HG03432 (cell line): ENCODE results near the gene CEP72.
"Not testable (repeated sequence)": the region's sequence is repeated elsewhere in the genome, so short reads cannot be mapped to it uniquely, and the experiment has no call there.

ENCODE experiments used
- ATAC-seq: cut with Tn5 transposase; IDR thresholded peaks from one replicate; pipeline ENCODE4 v1.9.1; 2021; ENCODE audit warnings: mild to moderate bottlenecking, moderate library complexity; ENCODE audit not compliant: unreplicated experiment

The CEP72 gene

DNA sequence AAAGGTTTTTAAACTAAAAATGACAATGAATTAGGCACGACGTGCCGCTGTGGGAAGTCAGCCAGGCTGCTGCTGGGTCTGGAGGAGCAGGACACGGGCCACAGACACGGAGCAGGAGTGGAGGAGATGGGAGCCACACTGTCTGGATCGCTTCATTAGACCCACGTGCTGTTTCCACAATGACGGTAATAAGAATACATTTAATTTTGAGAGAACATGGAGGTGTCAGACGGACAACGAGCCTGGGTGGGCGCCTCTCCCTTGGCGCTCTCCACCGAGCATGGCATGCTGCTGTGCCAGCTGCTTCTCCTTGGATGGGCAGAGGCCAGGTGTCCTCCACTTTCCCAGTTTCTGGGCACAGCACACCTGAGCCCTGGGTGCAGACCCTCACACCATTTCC, 68.7 kb downstream of the CEP72 start:
- ATAC-seq = not testable (repeated sequence)

DNA sequence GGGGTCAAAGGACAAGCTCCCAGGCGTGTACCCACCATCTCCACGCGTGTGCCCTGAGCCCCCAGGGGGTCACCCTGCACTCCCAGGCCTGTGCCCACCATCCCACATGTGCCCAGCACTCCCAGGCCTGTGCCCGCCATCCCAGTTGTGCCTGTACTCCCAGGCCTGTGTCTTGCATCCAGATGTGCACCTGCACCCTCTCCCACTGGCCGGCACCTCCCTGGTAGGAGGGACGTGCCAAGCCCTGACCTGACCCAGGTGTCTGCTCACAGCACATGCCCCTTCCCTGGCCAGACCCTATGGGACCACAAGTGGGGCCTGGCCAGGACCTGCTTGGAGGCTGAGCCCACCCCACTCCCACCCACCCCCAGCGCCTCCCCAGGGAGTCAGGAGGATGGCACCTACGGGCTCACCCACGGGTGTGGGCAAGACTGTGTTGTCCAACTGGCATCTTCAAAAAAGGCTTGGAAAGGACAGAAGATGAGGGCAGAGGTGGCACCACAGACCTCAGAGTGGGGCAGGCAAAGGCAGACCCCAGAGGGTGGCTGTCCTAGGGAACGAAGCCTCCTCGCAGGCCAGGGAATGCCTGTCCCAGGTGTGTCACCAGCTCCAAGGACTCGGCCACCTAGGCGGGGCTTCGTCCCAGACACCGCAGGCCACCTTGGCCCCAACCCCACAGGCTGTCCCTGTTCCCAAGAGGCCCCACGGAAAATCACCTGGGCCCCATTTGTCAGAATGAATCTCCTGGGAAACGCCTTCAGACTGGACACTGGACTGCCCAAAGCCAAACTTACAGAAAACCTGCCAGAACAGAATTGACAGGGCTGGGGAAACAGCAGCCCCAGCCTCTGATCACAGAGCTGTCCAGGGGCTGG, 69.4 kb downstream of the CEP72 start:
- not testable (repeated sequence) for ATAC-seq

DNA sequence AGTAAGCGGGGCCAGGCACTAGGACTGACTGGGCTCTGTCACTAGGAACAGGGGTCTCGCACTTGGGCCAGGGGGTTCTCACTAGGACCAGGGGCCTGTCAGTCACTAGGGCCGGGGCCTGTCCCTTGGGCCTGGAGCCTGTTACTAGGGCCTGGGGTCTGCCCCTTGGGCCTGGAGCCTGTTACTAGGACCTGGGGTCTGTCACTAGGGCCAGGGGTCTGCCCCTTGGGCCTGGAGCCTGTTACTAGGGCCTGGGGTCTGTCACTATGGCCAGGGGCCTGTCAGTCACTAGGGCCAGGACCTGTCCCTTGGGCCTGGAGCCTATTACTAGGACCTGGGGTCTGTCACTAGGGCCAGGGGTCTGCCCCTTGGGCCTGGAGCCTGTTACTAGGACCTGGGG, 70.1 kb downstream of the CEP72 start:
- ATAC-seq = not testable (repeated sequence)

DNA sequence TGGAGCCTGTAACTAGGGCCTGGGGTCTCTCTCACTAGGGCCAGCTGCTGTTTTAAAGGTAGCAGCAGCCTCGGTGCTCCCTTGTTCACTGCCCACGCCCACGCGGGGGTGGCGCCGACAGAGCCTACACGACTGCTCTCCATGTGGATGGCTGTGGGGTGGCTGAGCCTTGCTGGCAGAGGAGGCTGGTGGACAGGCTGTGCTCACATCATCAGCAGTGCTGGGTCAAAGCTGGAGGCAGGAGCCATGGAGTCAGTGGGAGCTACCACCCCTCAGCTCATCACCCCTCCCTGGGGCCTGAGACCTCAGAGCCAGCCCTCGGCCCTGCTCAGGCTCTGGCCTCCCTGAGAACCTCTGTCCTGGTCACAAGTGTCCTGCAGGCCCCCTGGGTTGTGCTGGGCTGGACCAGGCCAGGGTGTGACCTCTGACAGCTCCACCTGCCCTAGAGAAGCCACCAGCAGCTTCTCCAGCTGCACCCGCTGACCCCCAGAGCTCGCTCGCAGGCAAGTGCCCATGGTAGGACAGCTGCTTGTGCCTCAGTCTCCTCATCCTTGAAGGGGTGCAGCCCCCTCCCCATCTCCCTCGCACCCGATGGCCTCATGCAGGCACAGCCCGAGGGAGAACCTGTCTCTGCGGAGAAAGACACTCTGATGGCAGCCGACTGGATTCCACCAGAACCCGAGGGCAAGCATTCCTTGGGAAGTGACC, 70.7 kb downstream of the CEP72 start:
- not testable (repeated sequence) for ATAC-seq

DNA sequence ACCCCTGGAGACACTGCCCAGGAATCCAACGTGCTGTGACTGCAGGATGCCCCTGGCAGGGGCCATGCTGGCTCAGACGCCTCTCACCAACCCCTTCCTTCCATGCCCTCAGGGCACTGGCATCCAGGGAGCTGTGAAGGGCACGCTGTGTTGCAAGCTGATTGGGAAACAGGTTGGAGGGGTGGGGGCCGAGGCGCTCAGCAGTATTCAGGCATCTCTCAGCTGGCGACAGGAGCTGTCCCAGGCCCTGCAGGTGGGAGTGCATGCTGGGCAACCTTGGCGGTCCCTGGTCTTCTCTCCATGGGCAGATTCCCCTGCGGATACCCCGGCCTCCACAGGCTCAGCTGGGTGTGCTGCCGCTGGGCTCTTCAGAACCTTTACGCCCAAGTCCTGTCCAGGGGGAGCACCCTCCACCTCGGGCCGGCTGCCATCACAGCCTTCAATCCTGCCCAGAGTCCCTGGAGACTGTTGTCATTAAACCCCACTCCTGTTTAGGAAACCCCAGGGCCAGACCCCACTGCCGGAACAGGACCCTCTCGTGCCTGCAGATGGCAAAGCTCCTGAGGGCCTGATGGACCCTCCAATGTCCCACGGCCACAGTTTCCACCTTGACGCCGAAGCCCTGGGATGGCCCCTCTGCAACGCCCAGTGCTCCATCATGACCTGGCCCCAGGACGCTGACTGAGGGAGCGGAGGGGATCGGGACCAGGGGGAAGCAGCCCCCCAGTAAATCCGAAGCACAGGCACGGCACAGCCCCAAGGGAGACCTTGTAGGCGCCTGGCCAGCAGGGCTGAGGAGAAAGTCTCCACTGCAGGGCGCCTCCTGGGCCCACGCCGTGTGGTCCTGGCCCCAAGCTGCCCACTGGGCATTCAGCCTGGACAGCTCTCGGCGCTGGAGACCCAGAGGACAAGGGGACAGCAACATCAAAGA, 71.7 kb downstream of the CEP72 start:
- ATAC-seq = no peak

DNA sequence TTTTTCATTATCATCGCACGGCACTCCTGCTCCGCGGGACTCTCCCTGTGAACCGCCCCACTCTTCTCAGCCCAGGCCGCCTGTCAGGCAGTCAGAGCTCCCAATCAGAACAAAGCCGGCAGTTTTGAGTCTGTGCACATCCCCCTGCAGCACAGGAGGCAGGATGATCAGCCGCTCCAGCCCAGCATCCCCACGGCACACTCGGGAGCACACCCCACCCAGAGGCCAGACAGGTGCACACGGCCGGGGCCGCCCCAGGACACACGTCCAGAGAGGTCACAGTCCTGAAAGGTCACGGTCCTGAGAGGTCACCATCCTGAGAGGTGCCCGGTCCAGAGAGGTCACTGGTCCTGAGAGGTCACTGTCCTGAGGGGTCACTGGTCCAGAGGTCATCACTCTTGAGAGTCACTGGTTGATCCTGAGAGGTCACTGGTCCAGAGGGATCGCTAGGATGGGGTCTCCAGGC, 72.6 kb downstream of the CEP72 start:
- no peak for ATAC-seq

DNA sequence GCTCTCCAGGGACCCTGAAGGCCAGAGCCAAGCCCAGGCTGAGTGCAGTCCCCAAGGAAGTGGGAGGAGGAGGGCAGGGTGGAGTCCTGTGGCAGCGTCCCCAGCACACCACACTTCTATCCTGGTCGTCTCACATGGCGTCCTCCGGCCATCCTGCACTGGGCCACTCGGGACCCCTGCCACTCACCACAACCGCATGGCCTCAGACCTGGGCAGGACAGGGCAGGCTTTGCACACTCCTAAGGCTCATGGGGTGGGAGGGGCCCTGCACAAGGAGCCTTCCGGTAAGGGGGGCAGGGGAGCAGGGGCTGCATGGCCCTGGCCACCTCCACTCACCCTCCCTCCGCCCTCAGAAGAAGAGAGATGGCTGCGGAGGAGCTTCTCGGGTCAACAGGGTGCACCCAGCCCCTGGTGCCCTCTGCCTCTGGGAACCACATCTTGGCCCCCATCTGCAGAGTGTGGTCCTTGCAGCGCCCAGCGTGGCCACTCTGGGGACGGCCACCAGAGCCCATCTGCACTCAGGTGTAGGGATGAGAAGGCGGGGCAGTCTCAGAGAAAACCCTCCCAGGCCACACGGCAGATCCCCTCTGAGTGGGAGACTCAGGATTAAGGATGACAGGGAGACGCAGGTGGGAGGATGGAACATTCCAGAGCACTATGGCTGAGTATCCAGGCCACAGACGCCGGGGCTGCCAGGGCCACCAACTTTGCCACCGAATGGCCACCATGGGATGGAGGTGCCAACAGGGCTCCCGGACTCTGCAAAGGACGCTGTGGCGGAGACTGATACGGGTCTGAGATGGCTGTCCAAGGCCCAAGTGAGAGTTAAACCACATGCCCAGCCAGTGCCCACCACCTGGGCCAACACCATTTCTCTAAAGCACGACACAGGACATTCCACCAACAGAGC, 73.4 kb downstream of the CEP72 start:
- no peak for ATAC-seq

DNA sequence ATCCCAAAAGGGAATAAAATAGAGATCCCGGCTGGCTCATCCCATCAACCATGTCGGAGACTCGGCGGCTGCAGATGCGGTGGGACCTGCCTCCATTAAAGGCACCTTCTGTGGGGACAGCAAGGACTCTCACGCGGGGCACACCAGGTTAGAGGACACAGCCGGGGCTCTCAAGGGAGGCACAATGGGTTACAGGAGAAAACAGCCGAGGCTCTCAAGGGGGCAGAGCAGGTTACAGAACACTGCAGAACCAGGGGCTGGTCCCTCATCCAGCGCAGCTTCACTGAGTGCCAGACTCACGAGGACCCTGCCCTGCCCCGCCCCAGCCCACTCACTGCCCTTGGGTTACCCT, 74.0 kb downstream of the CEP72 start:
- ATAC-seq = not testable (repeated sequence)

DNA sequence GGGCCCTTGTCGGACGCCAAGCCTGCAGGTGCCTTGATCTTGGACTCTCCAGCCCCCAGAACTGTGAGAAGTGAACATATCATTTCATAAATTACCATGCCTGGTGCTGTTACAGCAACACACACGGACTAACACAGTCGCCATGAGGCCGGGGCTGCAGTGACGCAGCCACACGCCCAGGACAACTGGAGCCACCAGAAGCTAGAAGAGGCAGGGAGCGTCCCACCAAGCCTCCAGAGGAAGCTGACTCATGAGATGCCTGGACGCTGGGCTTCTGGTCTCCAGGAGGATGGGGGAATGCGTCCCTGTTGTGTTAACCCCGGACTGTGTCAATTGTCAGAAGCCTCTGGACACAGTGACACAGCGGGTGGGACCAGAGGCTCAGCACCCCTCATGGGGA, 74.8 kb downstream of the CEP72 start:
- ATAC-seq = not testable (repeated sequence)

DNA sequence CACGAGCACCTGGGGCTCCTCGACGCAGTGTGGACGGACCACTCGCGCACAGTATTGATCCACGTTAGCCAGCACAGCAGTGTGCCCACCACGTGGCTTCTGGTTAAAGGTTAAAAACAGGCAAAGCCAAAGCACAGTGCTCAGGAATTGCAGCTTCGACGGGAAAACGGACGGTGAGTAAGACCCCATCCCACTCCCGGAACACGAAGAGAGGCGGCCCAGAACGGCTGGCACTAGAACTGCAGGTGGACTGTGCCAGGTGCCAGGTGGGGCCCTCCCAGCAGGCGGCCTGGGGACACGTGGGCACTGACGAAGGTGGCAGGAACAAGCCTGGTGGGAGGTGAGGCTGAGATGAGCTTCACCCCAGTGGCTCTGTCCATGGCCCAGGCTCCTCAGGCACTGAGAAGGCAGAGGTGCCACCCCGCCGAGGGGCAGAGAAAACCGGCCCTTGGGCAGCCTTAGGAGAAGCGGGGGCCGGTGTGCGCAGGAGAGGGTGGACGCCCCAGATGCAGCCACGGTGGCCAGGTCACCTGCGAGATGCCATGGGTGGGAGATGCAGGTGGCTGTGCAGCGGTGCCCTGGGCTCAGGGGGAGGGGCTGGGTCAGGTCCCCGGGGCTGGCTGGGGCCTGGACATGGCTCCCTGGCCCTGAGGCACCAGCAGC, 76.3 kb downstream of the CEP72 start:
- not testable (repeated sequence) for ATAC-seq

DNA sequence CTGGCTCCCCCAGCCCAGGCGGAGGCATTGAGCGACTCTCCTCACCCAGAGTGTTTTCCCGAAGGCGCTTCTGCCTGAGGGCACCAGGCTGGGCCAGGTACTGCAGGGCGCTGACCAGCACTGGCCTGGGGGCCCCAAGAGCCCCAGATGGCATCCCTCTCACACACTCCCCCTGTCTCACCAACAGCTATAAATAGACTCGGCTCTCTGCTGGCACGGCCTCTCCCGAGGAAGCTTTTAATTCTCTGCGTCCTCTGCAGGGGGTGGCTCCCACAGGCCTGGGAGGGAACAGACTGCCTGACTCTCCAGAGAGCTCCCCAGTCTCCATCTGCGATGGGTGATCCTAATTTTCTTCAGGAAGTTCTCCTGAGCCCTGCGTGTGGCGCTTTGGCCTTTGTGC, 78.2 kb downstream of the CEP72 start:
- ATAC-seq = not testable (repeated sequence)

DNA sequence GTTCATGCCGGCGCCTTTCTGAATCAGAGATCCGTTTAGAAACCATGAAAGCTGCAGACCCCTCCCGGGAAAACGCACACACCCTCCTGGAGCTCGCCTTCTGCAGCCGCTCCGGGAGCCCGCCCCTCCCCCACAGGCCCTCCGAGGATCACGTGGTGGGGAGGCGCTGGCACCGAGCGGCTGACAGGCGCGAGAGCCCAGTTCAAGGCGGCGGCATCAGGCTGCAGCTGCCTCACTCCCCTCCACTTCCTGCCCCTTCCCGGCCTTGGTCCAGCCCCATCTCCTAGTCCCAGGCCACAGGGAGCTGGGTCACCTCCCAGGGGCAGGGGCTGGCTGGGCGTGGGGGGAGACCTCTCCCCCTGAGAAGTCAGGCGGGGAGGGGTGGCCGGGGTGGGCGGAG, 78.9 kb downstream of the CEP72 start:
- not testable (repeated sequence) for ATAC-seq

DNA sequence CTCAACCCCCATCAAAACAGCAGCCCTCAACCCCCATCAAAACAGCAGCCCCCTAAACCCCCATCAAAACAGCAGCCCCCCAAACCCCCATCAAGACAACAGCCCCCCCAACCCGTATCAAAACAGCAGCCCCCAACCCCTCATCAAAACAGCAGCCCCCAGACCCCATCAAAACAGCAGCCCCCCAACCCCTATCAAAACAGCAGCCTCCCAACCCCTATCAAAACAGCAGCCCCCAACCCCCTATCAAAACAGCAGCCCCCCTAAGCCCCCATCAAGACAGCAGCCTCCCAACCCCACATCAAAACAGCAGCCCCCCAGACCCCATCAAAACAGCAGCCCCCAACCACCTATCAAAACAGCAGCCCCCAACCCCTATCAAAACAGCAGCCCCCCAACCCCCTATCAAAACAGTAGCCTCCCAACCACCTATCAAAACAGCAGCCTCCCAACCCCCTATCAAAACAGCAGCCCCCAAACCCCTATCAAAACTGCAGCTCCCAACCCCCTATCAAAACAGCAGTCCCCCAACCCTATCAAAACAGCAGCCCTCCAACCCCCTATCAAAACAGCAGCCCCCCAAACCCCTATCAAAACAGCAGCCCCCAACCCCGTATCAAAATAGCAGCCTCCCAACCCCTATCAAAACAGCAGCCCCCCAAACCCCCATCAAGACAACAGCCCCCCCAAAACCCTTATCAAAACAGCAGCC, 79.8 kb downstream of the CEP72 start:
- no peak for ATAC-seq

DNA sequence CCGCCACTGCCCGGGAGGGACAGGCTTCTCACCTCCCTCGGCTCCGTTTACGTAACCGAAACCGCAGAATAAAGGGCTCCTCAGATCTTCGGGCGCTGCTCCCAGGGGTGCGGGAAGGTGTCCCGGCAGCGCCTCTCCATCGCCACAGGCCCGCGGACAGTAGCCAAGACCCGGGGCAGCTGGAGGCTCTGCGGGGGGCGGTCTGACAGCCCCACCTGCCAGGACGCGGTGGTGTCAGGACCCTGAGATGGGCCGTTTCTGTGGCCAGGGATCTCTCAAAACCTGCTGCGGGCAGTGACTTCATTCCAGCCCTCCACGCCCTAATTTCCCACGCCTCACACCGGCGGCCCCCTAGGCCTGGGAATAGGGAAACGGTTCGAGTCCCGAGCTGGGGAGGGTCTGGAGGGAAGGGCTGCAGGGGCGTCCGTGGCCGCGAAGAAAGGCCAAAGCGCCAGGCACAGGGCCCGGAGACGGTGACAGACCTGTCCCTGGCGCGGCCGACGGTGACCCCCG, 80.4 kb downstream of the CEP72 start:
- ATAC-seq = peak; percentile 23

DNA sequence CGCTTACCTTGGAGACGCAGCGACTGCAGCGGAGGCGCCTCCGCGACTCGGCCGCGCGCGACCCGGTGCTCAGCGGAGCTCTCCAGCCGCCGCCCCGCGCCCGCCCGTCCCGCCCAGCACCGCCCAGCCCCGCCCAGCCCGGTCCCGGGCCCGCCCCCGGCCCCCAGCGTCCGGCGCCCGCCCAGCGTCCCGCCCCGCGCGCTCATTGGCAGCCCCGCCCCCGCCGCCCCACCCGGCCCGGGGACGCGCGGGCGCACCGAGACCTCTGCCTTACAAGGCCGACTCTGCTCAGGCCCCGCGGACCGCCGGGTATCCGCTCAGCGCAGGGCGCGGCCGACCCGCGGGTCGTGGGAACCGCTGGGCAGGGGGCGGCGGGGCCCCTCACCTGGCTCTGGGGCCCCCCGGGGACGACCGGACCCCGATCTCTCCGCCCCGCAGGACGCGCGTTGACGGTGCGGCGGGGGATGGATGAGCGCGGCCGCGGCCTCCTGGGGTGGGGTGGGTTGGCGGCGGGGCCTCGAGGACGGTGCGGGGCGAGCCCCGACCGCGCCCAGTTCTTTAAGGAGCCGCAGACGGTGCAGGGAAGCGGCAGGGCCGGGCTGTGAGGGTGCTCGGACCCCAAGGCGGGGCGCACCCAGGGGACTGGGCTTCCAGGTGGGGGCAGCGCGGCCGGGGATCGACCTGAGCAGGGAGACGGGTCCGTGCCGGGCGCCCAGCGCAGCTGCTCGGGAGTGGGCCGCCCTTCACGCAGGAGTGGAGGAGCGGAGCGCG, 81.3 kb downstream of the CEP72 start, which contains the start of gene TPPP:
Gene TPPP (minus strand): TSS at position 82 of the 771 bp plus-strand sequence. CDS start 15,292 bp downstream, outside the sequence.
- ATAC-seq = peak; percentile 83

DNA sequence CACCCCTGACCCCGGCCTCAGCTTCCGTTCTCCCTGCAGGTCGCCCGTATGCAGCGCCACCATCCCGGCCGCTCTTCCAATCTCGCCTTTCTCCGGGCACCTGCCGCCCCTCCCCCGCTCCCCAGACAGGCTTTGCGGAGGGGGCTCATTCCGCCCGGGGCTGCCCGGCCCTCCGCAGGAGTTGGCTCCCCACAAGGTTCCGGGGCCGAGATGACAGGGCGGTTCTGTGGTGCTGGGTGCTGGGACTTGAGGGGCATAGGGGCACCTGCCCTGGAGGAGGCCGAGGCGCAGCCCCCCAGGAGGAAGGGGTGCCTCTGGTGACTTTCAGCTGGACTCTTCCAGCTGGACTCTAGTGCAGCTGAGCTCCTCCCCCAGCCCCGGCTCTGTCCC, 81.9 kb downstream of the CEP72 start:
- ATAC-seq = peak; percentile 5

DNA sequence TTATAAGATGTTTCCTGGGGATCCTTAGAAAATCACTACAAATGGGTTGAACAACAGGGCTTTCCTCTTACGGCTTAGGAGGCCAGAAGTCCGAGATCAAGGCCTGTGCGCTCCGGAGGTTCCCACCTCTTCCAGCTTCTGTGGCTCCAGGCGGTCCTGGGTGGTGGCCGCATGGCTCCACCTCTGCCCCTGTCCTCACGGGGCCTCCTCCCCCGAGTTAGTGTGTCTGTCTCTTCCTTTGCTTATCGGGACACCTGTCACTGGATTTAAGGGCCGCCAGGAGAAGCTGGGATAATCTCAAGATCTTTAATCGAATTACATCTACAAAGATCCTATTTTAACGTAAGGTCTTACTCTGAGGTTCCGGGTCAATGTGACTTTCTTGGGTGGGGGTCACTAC, 83.3 kb downstream of the CEP72 start:
- not testable (repeated sequence) for ATAC-seq

DNA sequence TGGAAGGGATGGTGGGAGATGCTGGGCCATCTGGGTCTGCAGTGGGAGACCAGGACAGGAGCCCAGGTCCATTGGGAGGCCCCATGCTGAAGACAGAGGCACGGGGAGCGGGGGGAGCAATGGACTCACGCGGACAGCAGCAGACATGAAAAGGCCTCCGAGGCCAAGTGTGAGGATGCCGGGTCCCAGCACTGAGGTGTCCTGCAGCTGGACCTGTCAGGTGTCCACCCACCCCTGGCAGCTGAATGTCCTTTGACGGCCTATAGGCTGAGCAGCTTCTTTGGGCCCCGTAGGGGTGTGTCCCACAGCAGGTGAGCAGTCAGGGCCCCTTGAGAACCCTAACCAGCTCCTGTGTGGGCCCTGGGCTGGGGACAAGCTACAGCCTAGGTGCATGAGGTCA, 84.1 kb downstream of the CEP72 start:
- not testable (repeated sequence) for ATAC-seq
